Heart left ventricle (tissue), 13 donors: ENCODE measurements around the gene KRTAP5-10.
"Not testable (repeated sequence)": the region's sequence is repeated elsewhere in the genome, so short reads cannot be mapped to it uniquely, and the experiment has no call there.

Experiments used
- CTCF ChIP-seq, 12 donors: fragments of 200-600 bp; sonication (generic) in 4 of 12; IDR thresholded peaks; one replicate each; pipeline versions ENCODE4 v1.5.0 to v1.8.0; 2018 to 2022; ENCODE audit warnings: antibody characterized with exemption in 12 of 12, mild to moderate bottlenecking in 5 of 12
- POLR2A ChIP-seq, 2 donors: fragments of 450-650 bp; IDR thresholded peaks; one replicate each; pipeline ENCODE4 v1.6.1; 2017; ENCODE audit warnings: antibody characterized with exemption in 2 of 2, mild to moderate bottlenecking in 2 of 2, moderate library complexity in 2 of 2
- donor health status: ischemic (EF 13 %, LVEDD 7.1; RV severe dilation, severe dysfunction).
- donor health status: DM: no; HTN: yes; CAD: no.
- donor health status: DM: no; HTN: no; CAD: no.
- donor health status: ischemic (EF 25% LVEDD 6.9; RV normal size, moderate dysfunction).
- donor health status: ischemic (EF 25% LVEDD 5.7; RV mildly dilated, moderate dysfunction).
- donor health status: ischemic (EF 35%, LVEDD 5.7; RV mildly dilated, moderate dysfunction).
- donor health status: nonischemic (EF 11% LVEDD 7.7; RV severe dilation, severe dysfunction).
- donor health status: DM: yes; HTN: yes; CAD: no.
- donor health status: PGD.
- donor health status: ischemic (EF 29% LVEDD 5.4; RV normal size, mild dysfunction).
- donor health status: nonischemic (EF 23%, LVEDD 6.1; RV moderate dilation, normal function).

- TF ChIP-seq CTCF, POLR2A (IDR thresholded peaks at IDR 0.05): not testable (repeated sequence)
Observed at GRCh38 chr11:71588822-71589545, 23.6 kb downstream of the KRTAP5-10 start.
